Measurements from ENCODE around the gene ENOX2.

The ENOX2 gene

GRCh38 chrX:130741584-130741983 is 161.4 kb downstream of the ENOX2 start:
- Histone ChIP-seq H3K4me3 (no peak overlapping the region), H4K20me1 (no peaks in the 10 kb centered on the region; a peak in 2 of 22 replicates)

GRCh38 chrX:130741151-130741550 is 161.9 kb downstream of the ENOX2 start:
- Histone ChIP-seq H3K9ac (no peak overlapping the region), H3K4me2 (no peak overlapping the region), H3K27ac (no peak overlapping the region), H3K4me3 (no peak overlapping the region), H3K27me3 (peaks cover 89 to 100% (median 99%) of the 10 kb centered on the region in 11 experiments), H4K20me1 (no peaks in the 10 kb centered on the region; a peak in 2 of 22 replicates), H3K4me1 (no peaks in the 10 kb centered on the region), H3K36me3 (no peaks in the 10 kb centered on the region), H3K9me3 (replicated peaks in 1 of 11) (no peaks in the 10 kb centered on the region)
- TF ChIP-seq Cebpa-rat (IDR thresholded peaks at IDR 0.05): no peak

More at GRCh38 chrX:130741584-130741983, 161.4 kb downstream of the ENOX2 start:
- Histone ChIP-seq H3K36me3 (no peaks in the 10 kb centered on the region), H3K9ac (no peak overlapping the region), H3K4me2 (no peak overlapping the region), H3K27ac (no peak overlapping the region), H3K27me3 (peaks cover 89 to 100% (median 99%) of the 10 kb centered on the region in 11 experiments), H3K9me3 (replicated peaks in 1 of 11) (no peaks in the 10 kb centered on the region), H3K4me1 (no peaks in the 10 kb centered on the region)
- TF ChIP-seq Cebpa-rat (IDR thresholded peaks at IDR 0.05): no peak

- Histone ChIP-seq H4K20me1 (no peaks in the 10 kb centered on the region; a peak in 3 of 22 replicates), H3K4me3 (no peak overlapping the region), H3K27ac (no peak overlapping the region), H3K9me3 (replicated peaks in 1 of 11) (0 out of 22 replicates have a peak, but pooled peaks cover 0 to 9% (median 0%) of the 10 kb centered on the region in 11 experiments), H3K4me2 (no peak overlapping the region), H3K4me1 (no peaks in the 10 kb centered on the region), H3K36me3 (no peaks in the 10 kb centered on the region), H3K9ac (no peak overlapping the region), H3K27me3 (peaks cover 89 to 100% (median 99%) of the 10 kb centered on the region in 11 experiments)
- TF ChIP-seq Cebpa-rat (IDR thresholded peaks at IDR 0.05): no peak
These were observed 164.3 kb downstream of the ENOX2 start for GRCh38 chrX:130738638-130739195.

- Histone ChIP-seq H3K9ac (no peak overlapping the region), H3K4me2 (no peak overlapping the region), H3K4me1 (no peaks in the 10 kb centered on the region), H3K36me3 (0 out of 22 replicates have a peak, but pooled peaks cover 0 to 2% (median 0%) of the 10 kb centered on the region in 11 experiments), H3K4me3 (no peak overlapping the region), H3K9me3 (replicated peaks in 1 of 11) (peaks cover 20 to 45% (median 24%) of the 10 kb centered on the region in 11 experiments), H3K27me3 (peaks cover 71 to 96% (median 91%) of the 10 kb centered on the region in 11 experiments), H3K27ac (no peak overlapping the region), H4K20me1 (no peaks in the 10 kb centered on the region; a peak in 1 of 22 replicates)
- TF ChIP-seq Cebpa-rat (IDR thresholded peaks at IDR 0.05): no peak
These were observed 168.3 kb downstream of the ENOX2 start for GRCh38 chrX:130734713-130735112.

GRCh38 chrX:130728208-130728607 is 174.8 kb downstream of the ENOX2 start:
- H3K4me3 ChIP-seq: no peak overlapping the region
- no peak for TF ChIP-seq Cebpa-rat (IDR thresholded peaks at IDR 0.05)
- H3K27ac ChIP-seq: no peak overlapping the region
- peaks cover 45 to 62% (median 49%) of the 10 kb centered on the region in 11 experiments for H3K9me3 ChIP-seq (replicated peaks in 1 of 11)
- H3K4me2 ChIP-seq: no peak overlapping the region
- H3K36me3 ChIP-seq: peaks cover 0 to 10% (median 0%) of the 10 kb centered on the region in 11 experiments; a peak in 1 of 22 replicates
- peaks cover 77 to 96% (median 92%) of the 10 kb centered on the region in 11 experiments for H3K27me3 ChIP-seq
- no peak overlapping the region for H3K9ac ChIP-seq
- H4K20me1 ChIP-seq: no peaks in the 10 kb centered on the region; a peak in 1 of 22 replicates
- 0 out of 20 replicates have a peak, but pooled peaks cover 0 to 5% (median 0%) of the 10 kb centered on the region in 10 experiments for H3K4me1 ChIP-seq

- peaks cover 81 to 98% (median 95%) of the 10 kb centered on the region in 11 experiments for H3K27me3 ChIP-seq
- no peak overlapping the region for H3K4me3 ChIP-seq
- no peak overlapping the region for H3K27ac ChIP-seq
- peaks cover 0 to 10% (median 0%) of the 10 kb centered on the region in 11 experiments; a peak in 1 of 22 replicates for H3K36me3 ChIP-seq
- TF ChIP-seq Cebpa-rat (IDR thresholded peaks at IDR 0.05): no peak
- peaks cover 32 to 47% (median 38%) of the 10 kb centered on the region in 11 experiments for H3K9me3 ChIP-seq (replicated peaks in 1 of 11)
- no peak overlapping the region for H3K4me2 ChIP-seq
- H4K20me1 ChIP-seq: peaks cover 0 to 5% (median 0%) of the 10 kb centered on the region in 11 experiments; a peak in 3 of 22 replicates
- H3K4me1 ChIP-seq: 0 out of 20 replicates have a peak, but pooled peaks cover 0 to 5% (median 0%) of the 10 kb centered on the region in 10 experiments
- no peak overlapping the region for H3K9ac ChIP-seq
These were observed 176.3 kb downstream of the ENOX2 start for GRCh38 chrX:130726661-130727060.

- Histone ChIP-seq H3K9ac (no peak overlapping the region), H3K27me3 (peaks cover 92 to 100% (median 99%) of the 10 kb centered on the region in 11 experiments), H3K4me1 (0 out of 20 replicates have a peak, but pooled peaks cover 0 to 5% (median 0%) of the 10 kb centered on the region in 10 experiments), H3K9me3 (replicated peaks in 1 of 11) (peaks cover 26 to 37% (median 29%) of the 10 kb centered on the region in 11 experiments), H3K27ac (no peak overlapping the region), H3K4me3 (no peak overlapping the region), H4K20me1 (peaks cover 0 to 5% (median 0%) of the 10 kb centered on the region in 11 experiments; a peak in 3 of 22 replicates), H3K4me2 (no peak overlapping the region), H3K36me3 (peaks cover 0 to 10% (median 0%) of the 10 kb centered on the region in 11 experiments; a peak in 1 of 22 replicates)
- TF ChIP-seq Cebpa-rat (IDR thresholded peaks at IDR 0.05): no peak
These were observed 177.5 kb downstream of the ENOX2 start for GRCh38 chrX:130725519-130725918.

GRCh38 chrX:130719413-130719812 is 183.6 kb downstream of the ENOX2 start:
- no peaks in the 10 kb centered on the region for H3K36me3 ChIP-seq
- peaks cover 0 to 19% (median 0%) of the 10 kb centered on the region in 11 experiments; a peak in 5 of 22 replicates for H4K20me1 ChIP-seq
- no peaks in the 10 kb centered on the region for H3K9me3 ChIP-seq (replicated peaks in 1 of 11)
- peaks cover 96 to 100% (median 100%) of the 10 kb centered on the region in 11 experiments for H3K27me3 ChIP-seq
- H3K27ac ChIP-seq: no peak overlapping the region
- H3K9ac ChIP-seq: no peak overlapping the region
- H3K4me1 ChIP-seq: no peaks in the 10 kb centered on the region
- H3K4me3 ChIP-seq: no peak overlapping the region
- no peak for TF ChIP-seq Cebpa-rat (IDR thresholded peaks at IDR 0.05)
- no peak overlapping the region for H3K4me2 ChIP-seq

- Histone ChIP-seq H3K4me1 (no peaks in the 10 kb centered on the region), H4K20me1 (peaks cover 0 to 19% (median 0%) of the 10 kb centered on the region in 11 experiments; a peak in 5 of 22 replicates), H3K36me3 (no peaks in the 10 kb centered on the region), H3K9me3 (replicated peaks in 1 of 11) (no peaks in the 10 kb centered on the region), H3K27ac (no peak overlapping the region), H3K9ac (no peak overlapping the region), H3K4me3 (no peak overlapping the region), H3K27me3 (peaks cover 97 to 100% (median 100%) of the 10 kb centered on the region in 11 experiments), H3K4me2 (no peak overlapping the region)
- no peak for TF ChIP-seq Cebpa-rat (IDR thresholded peaks at IDR 0.05)
These were observed 184.9 kb downstream of the ENOX2 start for GRCh38 chrX:130718137-130718536.

All from BLaER1 treated with 17β-estradiol and CSF1 and Interleukin-3, amounts not matched to agents 10 nM and 100 nM (cell line).